DND-41 (cell line): ENCODE measurements around the gene HYAL1.

Experiments used
- ATAC-seq: fragments of 200-7000 bp; cut with Tn5 transposase; 3 replicates; pipeline ENCODE4 v1.9.1; 2021; ENCODE audit warnings: low read depth; ENCODE audit not compliant: insufficient read depth
- DNase-seq: peaks from one replicate; pipeline ENCODE4 v3.0.0-alpha.2; 2020
- H2AFZ ChIP-seq: 2 replicates; pipeline ENCODE4 v1.6.0; 2012; ENCODE audit warnings: low read depth, low read length
- H3K27ac ChIP-seq: 2 replicates; pipeline ENCODE4 v1.5.1; 2012; ENCODE audit warnings: low read length, inconsistent platforms
- H3K27me3 ChIP-seq: fragments of 200-600 bp; sonication (generic); 2 replicates; pipeline ENCODE4 v1.6.0; 2012; ENCODE audit warnings: low read length, mild to moderate bottlenecking, inconsistent platforms; ENCODE audit not compliant: insufficient read depth, poor library complexity
- H3K36me3 ChIP-seq: 2 replicates; pipeline ENCODE4 v1.5.1; 2012; ENCODE audit warnings: low read length, inconsistent platforms; ENCODE audit not compliant: insufficient read depth
- H3K4me1 ChIP-seq: 2 replicates; pipeline ENCODE4 v1.5.1; 2012; ENCODE audit warnings: mild to moderate bottlenecking, low read length; ENCODE audit not compliant: insufficient read depth
- H3K4me2 ChIP-seq: 2 replicates; pipeline ENCODE4 v1.6.0; 2012; ENCODE audit warnings: mild to moderate bottlenecking, moderate library complexity, low read length, inconsistent platforms; ENCODE audit not compliant: insufficient read depth
- H3K4me3 ChIP-seq, 2 experiments: fragments of 200-600 bp in 1 of 2; shearing (Covaris generic) in 1 of 2; 2 replicates each; pipeline ENCODE4 v1.5.1; 2012 to 2016; ENCODE audit warnings: inconsistent platforms in 2 of 2, low read length in 2 of 2, mild to moderate bottlenecking in 2 of 2, low read depth in 1 of 2, moderate library complexity in 1 of 2
- H3K79me2 ChIP-seq: 2 replicates; pipeline ENCODE4 v1.6.0; 2012; ENCODE audit warnings: low read length, inconsistent platforms; ENCODE audit not compliant: insufficient read depth
- H3K9ac ChIP-seq: 2 replicates; pipeline ENCODE4 v1.6.0; 2012; ENCODE audit warnings: low read depth, mild to moderate bottlenecking, inconsistent platforms, low read length, moderate library complexity
- H3K9me3 ChIP-seq: 2 replicates; pipeline ENCODE4 v1.5.1; 2012; ENCODE audit warnings: low read length, moderate library complexity, mild to moderate bottlenecking, inconsistent platforms; ENCODE audit not compliant: insufficient read depth, severe bottlenecking
- H4K20me1 ChIP-seq: 2 replicates; pipeline ENCODE4 v1.6.0; 2012; ENCODE audit warnings: low read length; ENCODE audit not compliant: insufficient read depth
- EZH2 ChIP-seq: IDR thresholded peaks from 3 replicates; pipeline ENCODE4 v1.6.1; 2012; ENCODE audit warnings: borderline replicate concordance, low read depth, mild to moderate bottlenecking, moderate library complexity, low read length, inconsistent platforms; ENCODE audit not compliant: severe bottlenecking
- TF ChIP-seq, protein P1 (sequence below): IDR thresholded peaks from 2 replicates; pipeline ENCODE4 v1.5.1; 2012; ENCODE audit warnings: borderline replicate concordance, low read length, moderate library complexity, mild to moderate bottlenecking; ENCODE audit not compliant: poor library complexity, severe bottlenecking; ENCODE audit errors: extremely low read depth

HYAL1 gene

GRCh38 chr3:50323092-50323600 is 19.8 kb upstream of the HYAL1 start:
- Histone ChIP-seq H3K27me3 (no peaks in the 10 kb centered on the region), H3K9ac (no peak overlapping the region), H3K4me1 (peaks cover 57% of the 10 kb centered on the region), H3K4me2 (no peak overlapping the region), H4K20me1 (peaks cover 19% of the 10 kb centered on the region; the same call in 1 of the 2 replicates), H3K79me2 (peaks cover 47% of the 10 kb centered on the region), H3K36me3 (peaks cover 47% of the 10 kb centered on the region), H2AFZ (no peak overlapping the region), H3K9me3 (no peaks in the 10 kb centered on the region), H3K4me3 (no peak overlapping the region), H3K27ac (no peak overlapping the region)
- TF ChIP-seq EZH2 = no peak
- TF ChIP-seq, protein P1, sequence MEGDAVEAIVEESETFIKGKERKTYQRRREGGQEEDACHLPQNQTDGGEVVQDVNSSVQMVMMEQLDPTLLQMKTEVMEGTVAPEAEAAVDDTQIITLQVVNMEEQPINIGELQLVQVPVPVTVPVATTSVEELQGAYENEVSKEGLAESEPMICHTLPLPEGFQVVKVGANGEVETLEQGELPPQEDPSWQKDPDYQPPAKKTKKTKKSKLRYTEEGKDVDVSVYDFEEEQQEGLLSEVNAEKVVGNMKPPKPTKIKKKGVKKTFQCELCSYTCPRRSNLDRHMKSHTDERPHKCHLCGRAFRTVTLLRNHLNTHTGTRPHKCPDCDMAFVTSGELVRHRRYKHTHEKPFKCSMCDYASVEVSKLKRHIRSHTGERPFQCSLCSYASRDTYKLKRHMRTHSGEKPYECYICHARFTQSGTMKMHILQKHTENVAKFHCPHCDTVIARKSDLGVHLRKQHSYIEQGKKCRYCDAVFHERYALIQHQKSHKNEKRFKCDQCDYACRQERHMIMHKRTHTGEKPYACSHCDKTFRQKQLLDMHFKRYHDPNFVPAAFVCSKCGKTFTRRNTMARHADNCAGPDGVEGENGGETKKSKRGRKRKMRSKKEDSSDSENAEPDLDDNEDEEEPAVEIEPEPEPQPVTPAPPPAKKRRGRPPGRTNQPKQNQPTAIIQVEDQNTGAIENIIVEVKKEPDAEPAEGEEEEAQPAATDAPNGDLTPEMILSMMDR = no peak
- DNase-seq (no peak), ATAC-seq (no peak)

DNA sequence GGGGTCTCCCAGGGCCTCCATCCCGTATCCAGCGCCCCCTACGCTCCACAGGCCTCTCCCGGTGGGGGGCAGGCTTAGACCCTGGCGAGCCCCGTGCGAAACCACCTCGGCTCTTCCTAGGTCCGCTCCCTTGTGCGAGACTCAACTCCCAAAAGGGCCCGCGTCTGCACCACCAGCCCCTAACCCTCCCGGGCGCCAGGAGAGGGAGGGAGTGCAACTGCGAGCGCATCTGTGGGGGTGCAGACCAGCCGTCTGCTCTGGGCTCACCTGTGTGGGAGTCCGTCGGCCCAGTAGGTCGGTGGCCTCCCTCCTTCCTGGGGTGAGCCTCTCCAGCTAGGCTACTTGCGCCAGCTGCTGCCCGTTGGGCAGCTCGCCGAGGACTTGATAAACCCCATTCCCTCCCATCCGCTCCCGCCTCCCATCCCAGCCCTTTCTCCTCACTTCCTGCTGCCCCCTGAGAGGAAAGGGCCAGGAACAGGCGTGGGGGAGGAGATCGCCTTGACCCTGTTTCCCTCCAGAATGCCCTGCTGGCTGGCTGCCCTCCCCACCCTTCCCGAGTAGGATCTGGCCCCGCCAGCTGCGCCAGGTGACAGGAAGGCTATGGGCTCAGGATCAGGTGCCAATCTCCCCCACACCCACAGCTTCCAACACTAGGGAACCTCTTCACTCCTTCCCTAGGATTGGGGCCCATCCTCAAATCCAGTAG is 19.2 kb upstream of the HYAL1 start, which contains the start of gene HYAL2:
TSS of gene HYAL2 (minus strand) at position 360 of the 706 bp plus-strand sequence. CDS start 2,256 bp downstream, outside the sequence.
- TF ChIP-seq EZH2 = no peak
- TF ChIP-seq, protein P1 = no peak
- Histone ChIP-seq H3K9me3 (no peaks in the 10 kb centered on the region), H3K27ac (peak within 1 kb of the TSS; percentile 100), H2AFZ (peak within 1 kb of the TSS; percentile 100), H3K9ac (peak within 1 kb of the TSS; percentile 62), H3K27me3 (no peaks in the 10 kb centered on the region), H3K4me2 (peak within 1 kb of the TSS; percentile 78), H3K4me3 (peak within 1 kb of the TSS; percentile 44 to 74), H3K79me2 (peaks cover 42% of the 10 kb centered on the region), H3K4me1 (peaks cover 61% of the 10 kb centered on the region), H3K36me3 (peaks cover 51% of the 10 kb centered on the region), H4K20me1 (peaks cover 19% of the 10 kb centered on the region; the same call in 1 of the 2 replicates)
- DNase-seq (no peak), ATAC-seq (no peak)

GRCh38 chr3:50322115-50322385 is 18.7 kb upstream of the HYAL1 start:
- peaks cover 56% of the 10 kb centered on the region for H3K36me3 ChIP-seq
- H3K4me1 ChIP-seq = peaks cover 56% of the 10 kb centered on the region
- peaks cover 37% of the 10 kb centered on the region for H3K79me2 ChIP-seq
- peak overlapping the region in 1 of 2 experiments; percentile 74; a peak in 2 of 4 replicates for H3K4me3 ChIP-seq
- peaks cover 20% of the 10 kb centered on the region; the same call in 1 of the 2 replicates for H4K20me1 ChIP-seq
- peak overlapping the region; percentile 100 for H3K27ac ChIP-seq
- no peaks in the 10 kb centered on the region for H3K27me3 ChIP-seq
- ATAC-seq (no peak), DNase-seq (no peak)
- H3K9me3 ChIP-seq = no peaks in the 10 kb centered on the region
- H3K4me2 ChIP-seq = peak overlapping the region; percentile 78
- H3K9ac ChIP-seq = peak overlapping the region; percentile 62
- H2AFZ ChIP-seq = peak overlapping the region; percentile 100
- TF ChIP-seq EZH2 = no peak
- TF ChIP-seq, protein P1 = no peak
